Measurements from ENCODE around the gene CRHR1. TPM values are rescaled to one million over a fixed set of nuclear protein-coding genes. Genes with fewer than 3 reads are reported as not detected.

The CRHR1 gene
- total and polyA plus RNA-seq, 4 donors: not detected

GRCh38 chr17:45828582-45829133 is 44.5 kb downstream of the CRHR1 start:
- H3K4me1 ChIP-seq (ENCODE audit: control insufficient read depth in 5 of 5, insufficient read depth in 5 of 5, low read length in 5 of 5): no peaks in the 10 kb centered on the region
- H3K27me3 ChIP-seq (ENCODE audit: control insufficient read depth in 3 of 3, insufficient read depth in 3 of 3, low read length in 2 of 3): no peaks in the 10 kb centered on the region
- no peak overlapping the region for H3K4me3 ChIP-seq
- DNase-seq: no peak
- ATAC-seq (ENCODE audit: insufficient read depth, low FRiP score): no peak
- no peaks in the 10 kb centered on the region for H3K9me3 ChIP-seq (ENCODE audit: control insufficient read depth in 4 of 4, insufficient read depth in 3 of 4, low read length in 3 of 4)
- 70 to 74% methylated on average over 15 of the region's 15 CpGs for WGBS, 2 donors
- no peak overlapping the region for H3K27ac ChIP-seq (ENCODE audit: low read depth in 1 of 2, low read length in 1 of 2)
- TF ChIP-seq, protein P1, sequence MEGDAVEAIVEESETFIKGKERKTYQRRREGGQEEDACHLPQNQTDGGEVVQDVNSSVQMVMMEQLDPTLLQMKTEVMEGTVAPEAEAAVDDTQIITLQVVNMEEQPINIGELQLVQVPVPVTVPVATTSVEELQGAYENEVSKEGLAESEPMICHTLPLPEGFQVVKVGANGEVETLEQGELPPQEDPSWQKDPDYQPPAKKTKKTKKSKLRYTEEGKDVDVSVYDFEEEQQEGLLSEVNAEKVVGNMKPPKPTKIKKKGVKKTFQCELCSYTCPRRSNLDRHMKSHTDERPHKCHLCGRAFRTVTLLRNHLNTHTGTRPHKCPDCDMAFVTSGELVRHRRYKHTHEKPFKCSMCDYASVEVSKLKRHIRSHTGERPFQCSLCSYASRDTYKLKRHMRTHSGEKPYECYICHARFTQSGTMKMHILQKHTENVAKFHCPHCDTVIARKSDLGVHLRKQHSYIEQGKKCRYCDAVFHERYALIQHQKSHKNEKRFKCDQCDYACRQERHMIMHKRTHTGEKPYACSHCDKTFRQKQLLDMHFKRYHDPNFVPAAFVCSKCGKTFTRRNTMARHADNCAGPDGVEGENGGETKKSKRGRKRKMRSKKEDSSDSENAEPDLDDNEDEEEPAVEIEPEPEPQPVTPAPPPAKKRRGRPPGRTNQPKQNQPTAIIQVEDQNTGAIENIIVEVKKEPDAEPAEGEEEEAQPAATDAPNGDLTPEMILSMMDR (IDR thresholded peaks at IDR 0.05; ENCODE audit: control extremely low read depth, extremely low read depth): no peak
- no peak overlapping the region for H3K9ac ChIP-seq (ENCODE audit: insufficient read depth in 1 of 2, low read length in 2 of 2)
- H3K36me3 ChIP-seq (ENCODE audit: control insufficient read depth in 4 of 4, insufficient read depth in 4 of 4, low read length in 4 of 4): no peaks in the 10 kb centered on the region

DNA sequence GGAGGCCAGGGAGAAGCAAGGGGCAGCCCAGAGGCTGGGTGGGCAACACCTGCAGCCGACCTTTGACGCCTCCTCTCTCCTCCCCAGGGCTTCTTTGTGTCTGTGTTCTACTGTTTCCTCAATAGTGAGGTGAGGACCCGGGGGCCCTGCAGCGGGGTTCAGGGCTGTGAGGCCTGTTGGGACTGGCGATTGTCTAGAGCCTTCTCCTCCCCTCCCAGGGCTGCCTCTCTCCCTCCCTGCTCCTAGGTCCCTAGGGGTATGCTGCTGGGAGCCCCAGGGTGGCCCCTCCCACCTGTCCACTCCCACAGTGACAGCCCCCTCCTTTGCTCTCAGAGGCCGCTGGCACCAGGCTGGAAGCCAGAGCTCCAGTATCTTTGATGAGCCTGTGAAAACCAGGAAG is 49.8 kb downstream of the CRHR1 start:
- Histone ChIP-seq H3K27me3 (ENCODE audit: control insufficient read depth in 3 of 3, insufficient read depth in 3 of 3, low read length in 2 of 3) (no peaks in the 10 kb centered on the region), H3K36me3 (ENCODE audit: control insufficient read depth in 4 of 4, insufficient read depth in 4 of 4, low read length in 4 of 4) (no peaks in the 10 kb centered on the region), H3K4me1 (ENCODE audit: control insufficient read depth in 5 of 5, insufficient read depth in 5 of 5, low read length in 5 of 5) (no peaks in the 10 kb centered on the region), H3K9me3 (ENCODE audit: control insufficient read depth in 4 of 4, insufficient read depth in 3 of 4, low read length in 3 of 4) (no peaks in the 10 kb centered on the region), H3K4me3 (no peak overlapping the region), H3K9ac (ENCODE audit: insufficient read depth in 1 of 2, low read length in 2 of 2) (no peak overlapping the region), H3K27ac (ENCODE audit: low read depth in 1 of 2, low read length in 1 of 2) (no peak overlapping the region)
- DNase-seq: no peak
- TF ChIP-seq, protein P1 (IDR thresholded peaks at IDR 0.05; ENCODE audit: control extremely low read depth, extremely low read depth): no peak
- no peak for ATAC-seq (ENCODE audit: insufficient read depth, low FRiP score)
- 48 to 80% methylated on average over 6 of the region's 6 CpGs for WGBS, 2 donors

- Histone ChIP-seq H3K4me1 (ENCODE audit: control insufficient read depth in 5 of 5, insufficient read depth in 5 of 5, low read length in 5 of 5) (no peaks in the 10 kb centered on the region), H3K27ac (ENCODE audit: low read depth in 1 of 2, low read length in 1 of 2) (no peak overlapping the region), H3K9me3 (ENCODE audit: control insufficient read depth in 4 of 4, insufficient read depth in 3 of 4, low read length in 3 of 4) (no peaks in the 10 kb centered on the region), H3K27me3 (ENCODE audit: control insufficient read depth in 3 of 3, insufficient read depth in 3 of 3, low read length in 2 of 3) (no peaks in the 10 kb centered on the region), H3K4me3 (no peak overlapping the region), H3K9ac (ENCODE audit: insufficient read depth in 1 of 2, low read length in 2 of 2) (no peak overlapping the region), H3K36me3 (ENCODE audit: control insufficient read depth in 4 of 4, insufficient read depth in 4 of 4, low read length in 4 of 4) (no peaks in the 10 kb centered on the region)
- no peak for DNase-seq
- ATAC-seq (ENCODE audit: insufficient read depth, low FRiP score): no peak
- TF ChIP-seq, protein P1 (IDR thresholded peaks at IDR 0.05; ENCODE audit: control extremely low read depth, extremely low read depth): no peak
- 84 to 93% methylated on average over 24 to 26 of the region's 26 CpGs for WGBS, 2 donors
Measured at GRCh38 chr17:45834471-45835396, 50.6 kb downstream of the CRHR1 start.

All from lung (tissue), 12 donors.